Measurements from ENCODE around the gene HRH1. TPM values are rescaled to one million over a fixed set of nuclear protein-coding genes. Genes with fewer than 3 reads are reported as not detected.

HRH1 gene
- total RNA-seq, 4 donors from 2014 or later: 10.9 to 12.2 (median 11.4) TPM

- H3K4me3 ChIP-seq: no peak overlapping the region
- peak overlapping the region; percentile 49 for H3K27ac ChIP-seq
- H3K4me1 ChIP-seq: peaks cover 33% of the 10 kb centered on the region
- peak in 1 of 2 donors; percentile 24 for DNase-seq (ENCODE audit: low spot score in 2 of 2)
- H3K36me3 ChIP-seq: no peaks in the 10 kb centered on the region
- H3K9me3 ChIP-seq: no peaks in the 10 kb centered on the region
- H3K27me3 ChIP-seq: no peaks in the 10 kb centered on the region
- TF ChIP-seq POLR2AphosphoS5 (IDR thresholded peaks at IDR 0.05) (no peak), POLR2A (IDR thresholded peaks at IDR 0.05) (no peak), CTCF (IDR thresholded peaks at IDR 0.05) (no peak), EP300 (IDR thresholded peaks at IDR 0.05) (no peak)
- 22% methylated on average over 2 of the region's 2 CpGs for WGBS
Measured at GRCh38 chr3:11186771-11187191, 32.5 kb downstream of the HRH1 start.

GRCh38 chr3:11187681-11188080 is 33.4 kb downstream of the HRH1 start:
- TF ChIP-seq CTCF (IDR thresholded peaks at IDR 0.05): no peak
- H3K9me3 ChIP-seq: no peaks in the 10 kb centered on the region
- no peak overlapping the region for H3K27ac ChIP-seq
- 69% methylated on average over 3 of the region's 3 CpGs for WGBS
- peaks cover 33% of the 10 kb centered on the region for H3K4me1 ChIP-seq
- no peaks in the 10 kb centered on the region for H3K36me3 ChIP-seq
- DNase-seq (ENCODE audit: low spot score in 2 of 2): no peak
- no peak overlapping the region for H3K4me3 ChIP-seq
- no peaks in the 10 kb centered on the region for H3K27me3 ChIP-seq

GRCh38 chr3:11188231-11188630 is 33.9 kb downstream of the HRH1 start:
- H3K27me3 ChIP-seq: no peaks in the 10 kb centered on the region
- H3K4me3 ChIP-seq: no peak overlapping the region
- TF ChIP-seq POLR2A (IDR thresholded peaks at IDR 0.05): no peak
- no peak for TF ChIP-seq POLR2AphosphoS5 (IDR thresholded peaks at IDR 0.05)
- no peak for TF ChIP-seq CTCF (IDR thresholded peaks at IDR 0.05)
- no peak for TF ChIP-seq EP300 (IDR thresholded peaks at IDR 0.05)
- H3K27ac ChIP-seq: no peak overlapping the region
- peak in 1 of 2 donors; percentile 33 for DNase-seq (ENCODE audit: low spot score in 2 of 2)
- H3K9me3 ChIP-seq: no peaks in the 10 kb centered on the region
- peaks cover 30% of the 10 kb centered on the region for H3K4me1 ChIP-seq
- 78% methylated on average over 6 of the region's 6 CpGs for WGBS
- no peaks in the 10 kb centered on the region for H3K36me3 ChIP-seq

- WGBS: 25% methylated on average over 5 of the region's 5 CpGs
- peak in 1 of 2 donors; percentile 47 for DNase-seq (ENCODE audit: low spot score in 2 of 2)
- peaks cover 15% of the 10 kb centered on the region for H3K4me1 ChIP-seq
- H3K4me3 ChIP-seq: no peak overlapping the region
- no peaks in the 10 kb centered on the region for H3K27me3 ChIP-seq
- H3K27ac ChIP-seq: no peak overlapping the region
- H3K9me3 ChIP-seq: no peaks in the 10 kb centered on the region
- TF ChIP-seq CTCF (IDR thresholded peaks at IDR 0.05) (no peak), POLR2AphosphoS5 (IDR thresholded peaks at IDR 0.05) (no peak), POLR2A (IDR thresholded peaks at IDR 0.05) (no peak), EP300 (IDR thresholded peaks at IDR 0.05) (no peak)
- H3K36me3 ChIP-seq: no peaks in the 10 kb centered on the region
Measured at GRCh38 chr3:11195201-11195600, 40.9 kb downstream of the HRH1 start.

GRCh38 chr3:11195721-11196332 is 41.5 kb downstream of the HRH1 start:
- 30% methylated on average over 9 of the region's 10 CpGs for WGBS
- H3K9me3 ChIP-seq: no peaks in the 10 kb centered on the region
- H3K4me3 ChIP-seq: no peak overlapping the region
- no peaks in the 10 kb centered on the region for H3K36me3 ChIP-seq
- DNase-seq (ENCODE audit: low spot score in 2 of 2): peak in 1 of 2 donors; percentile 30
- peaks cover 18% of the 10 kb centered on the region for H3K4me1 ChIP-seq
- H3K27me3 ChIP-seq: no peaks in the 10 kb centered on the region
- H3K27ac ChIP-seq: no peak overlapping the region
- no peak for TF ChIP-seq POLR2A (IDR thresholded peaks at IDR 0.05)
- TF ChIP-seq EP300 (IDR thresholded peaks at IDR 0.05): no peak
- TF ChIP-seq CTCF (IDR thresholded peaks at IDR 0.05): no peak
- no peak for TF ChIP-seq POLR2AphosphoS5 (IDR thresholded peaks at IDR 0.05)
